PC-9 (cell line): ENCODE data around the gene DERL3. TPM values are rescaled to one million over a fixed set of nuclear protein-coding genes. Genes with fewer than 3 reads are reported as not detected.

ENCODE experiments used
- BruUV-seq: library from RNA; stranded (reverse); fragments of 400-500 nt; replicated peaks from 2 replicates; lab custom pipeline; 2021; lab: Mats Ljungman, UMichigan
- CTCF ChIA-PET: fragments of 300-600 bp; sonication (Branson Sonifier 250); formaldehyde crosslinking; loops from one replicate; lab custom pipeline; 2022; ENCODE audit warnings: antibody characterized with exemption; lab: Charles Lee
- POLR2A ChIA-PET: fragments of 300-600 bp; sonication (Branson Sonifier 250); formaldehyde crosslinking; loops from one replicate; lab custom pipeline; 2022; ENCODE audit warnings: antibody characterized with exemption; ENCODE audit not compliant: unreplicated experiment; lab: Charles Lee
- DNase-seq, 2 experiments: peaks; one replicate each; pipeline versions ENCODE4 v3.0.0 to v3.0.0-alpha.2; 2015 to 2022; ENCODE audit warnings: mixed read lengths in 1 of 2
- H2AFZ ChIP-seq: fragments of 200-600 bp; sonication (generic); 2 replicates; pipeline ENCODE4 v1.8.1; 2017; ENCODE audit warnings: antibody characterized with exemption
- H3F3A ChIP-seq: fragments of 200-600 bp; sonication (generic); 2 replicates; pipeline ENCODE4 v1.8.1; 2017; ENCODE audit warnings: antibody characterized with exemption, mild to moderate bottlenecking, low read depth; ENCODE audit not compliant: insufficient read depth
- H3K27ac ChIP-seq: fragments of 200-600 bp; sonication (generic); 2 replicates; pipeline ENCODE4 v1.6.1; 2016; ENCODE audit warnings: mixed run types
- H3K27me3 ChIP-seq: fragments of 200-600 bp; sonication (generic); 2 replicates; pipeline ENCODE4 v1.6.1; 2016; ENCODE audit warnings: low read depth, mixed run types; ENCODE audit not compliant: insufficient read depth
- H3K36me3 ChIP-seq: fragments of 200-600 bp; sonication (generic); 2 replicates; pipeline ENCODE4 v1.6.1; 2016; ENCODE audit warnings: low read depth, mixed run types
- H3K4me1 ChIP-seq: fragments of 200-600 bp; sonication (generic); replicated peaks from 2 replicates; pipeline ENCODE4 v1.6.1; 2016; ENCODE audit warnings: mixed run types; ENCODE audit not compliant: insufficient read depth
- H3K4me2 ChIP-seq: fragments of 200-600 bp; sonication (generic); 2 replicates; pipeline ENCODE4 v1.6.1; 2017; ENCODE audit warnings: mixed run types
- H3K4me3 ChIP-seq: fragments of 200-600 bp; sonication (generic); 2 replicates; pipeline ENCODE4 v1.6.1; 2016; ENCODE audit warnings: mixed run types
- H3K79me2 ChIP-seq: fragments of 200-600 bp; sonication (generic); 2 replicates; pipeline ENCODE4 v1.6.1; 2017; ENCODE audit warnings: low read depth, mixed run types
- H3K9me2 ChIP-seq: fragments of 200-600 bp; sonication (generic); 2 replicates; pipeline ENCODE4 v1.8.1; 2017; ENCODE audit warnings: mild to moderate bottlenecking; ENCODE audit not compliant: insufficient read depth
- H3K9me3 ChIP-seq: fragments of 200-600 bp; sonication (generic); 2 replicates; pipeline ENCODE4 v1.8.1; 2016; ENCODE audit warnings: low read depth; ENCODE audit not compliant: insufficient read depth
- H4K20me1 ChIP-seq: fragments of 200-600 bp; sonication (generic); 2 replicates; pipeline ENCODE4 v1.8.1; 2017; ENCODE audit not compliant: insufficient read depth
- EZH2 ChIP-seq: fragments of 200-600 bp; sonication (generic); IDR thresholded peaks from 2 replicates; pipeline ENCODE4 v1.8.0; 2017; ENCODE audit warnings: antibody characterized with exemption, low read depth
- intact Hi-C: fragments of 100-400 bp; cut with micrococcal nuclease; formaldehyde crosslinking; loops from one replicate; pipeline ENCODE4 v1.10.0; 2022; ENCODE audit not compliant: unreplicated experiment
- total RNA-seq: library from RNA; stranded (reverse); gene quantifications from 2 replicates; pipeline ENCODE4 v1.2.3, GENCODE V29; 2021
- TF ChIP-seq, protein P1 (sequence below): fragments of 200-600 bp; sonication (generic); conservative IDR thresholded peaks from 2 replicates; pipeline ENCODE4 v1.6.1; 2017; ENCODE audit warnings: mixed run types, antibody characterized with exemption, mild to moderate bottlenecking, moderate library complexity

DERL3 gene
- total RNA-seq, 1 experiment from 2014 or later = 0.41 TPM

GRCh38 chr22:23837911-23838680, 710 bp downstream of the DERL3 start:
- TF ChIP-seq, protein P1, sequence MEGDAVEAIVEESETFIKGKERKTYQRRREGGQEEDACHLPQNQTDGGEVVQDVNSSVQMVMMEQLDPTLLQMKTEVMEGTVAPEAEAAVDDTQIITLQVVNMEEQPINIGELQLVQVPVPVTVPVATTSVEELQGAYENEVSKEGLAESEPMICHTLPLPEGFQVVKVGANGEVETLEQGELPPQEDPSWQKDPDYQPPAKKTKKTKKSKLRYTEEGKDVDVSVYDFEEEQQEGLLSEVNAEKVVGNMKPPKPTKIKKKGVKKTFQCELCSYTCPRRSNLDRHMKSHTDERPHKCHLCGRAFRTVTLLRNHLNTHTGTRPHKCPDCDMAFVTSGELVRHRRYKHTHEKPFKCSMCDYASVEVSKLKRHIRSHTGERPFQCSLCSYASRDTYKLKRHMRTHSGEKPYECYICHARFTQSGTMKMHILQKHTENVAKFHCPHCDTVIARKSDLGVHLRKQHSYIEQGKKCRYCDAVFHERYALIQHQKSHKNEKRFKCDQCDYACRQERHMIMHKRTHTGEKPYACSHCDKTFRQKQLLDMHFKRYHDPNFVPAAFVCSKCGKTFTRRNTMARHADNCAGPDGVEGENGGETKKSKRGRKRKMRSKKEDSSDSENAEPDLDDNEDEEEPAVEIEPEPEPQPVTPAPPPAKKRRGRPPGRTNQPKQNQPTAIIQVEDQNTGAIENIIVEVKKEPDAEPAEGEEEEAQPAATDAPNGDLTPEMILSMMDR = no peak
- no peak for TF ChIP-seq EZH2
- Histone ChIP-seq H3K9me2 (no peaks in the 10 kb centered on the region), H4K20me1 (no peaks in the 10 kb centered on the region; the same call in none of the 2 replicates), H2AFZ (no peak overlapping the region), H3K4me3 (no peak overlapping the region), H3F3A (no peaks in the 10 kb centered on the region; the same call in 1 of the 2 replicates), H3K79me2 (no peaks in the 10 kb centered on the region), H3K27ac (no peak overlapping the region), H3K36me3 (no peaks in the 10 kb centered on the region), H3K4me1 (no peaks in the 10 kb centered on the region), H3K4me2 (no peak overlapping the region), H3K9me3 (no peaks in the 10 kb centered on the region), H3K27me3 (no peaks in the 10 kb centered on the region)
- POLR2A ChIA-PET = no interaction called here
- no peak for DNase-seq
- CTCF ChIA-PET = no interaction called here
- intact Hi-C loops = no loop called here
- BruUV-seq = no TSS peak

GRCh38 chr22:23837496-23837859, 1.3 kb downstream of the DERL3 start:
- CTCF ChIA-PET = no interaction called here
- no TSS peak for BruUV-seq

GRCh38 chr22:23836692-23837495, 1.9 kb downstream of the DERL3 start:
- intact Hi-C loops = no loop called here
- Histone ChIP-seq H2AFZ (no peak overlapping the region), H3K4me2 (no peak overlapping the region), H4K20me1 (peaks cover 6% of the 10 kb centered on the region), H3K4me1 (no peaks in the 10 kb centered on the region), H3K36me3 (no peaks in the 10 kb centered on the region), H3K27me3 (no peaks in the 10 kb centered on the region), H3F3A (no peaks in the 10 kb centered on the region; the same call in 1 of the 2 replicates), H3K4me3 (no peak overlapping the region), H3K9me2 (no peaks in the 10 kb centered on the region), H3K79me2 (no peaks in the 10 kb centered on the region), H3K27ac (no peak overlapping the region), H3K9me3 (no peaks in the 10 kb centered on the region)
- no peak for TF ChIP-seq EZH2
- TF ChIP-seq, protein P1 = no peak
- DNase-seq = no peak
- ChIA-PET CTCF (no interaction called here), POLR2A (interaction anchor here (0.7 kb wide), 1 partner anchor 21 kb away, joined by 6 read pairs; the partner anchor contains the start of gene SLC2A11)
- BruUV-seq = no TSS peak

More at GRCh38 chr22:23837496-23837859, 1.3 kb downstream of the DERL3 start:
- no peaks in the 10 kb centered on the region; the same call in 1 of the 2 replicates for H3F3A ChIP-seq
- H3K4me3 ChIP-seq = no peak overlapping the region
- no peaks in the 10 kb centered on the region for H3K27me3 ChIP-seq
- peaks cover under 1% of the 10 kb centered on the region for H4K20me1 ChIP-seq
- no peaks in the 10 kb centered on the region for H3K9me2 ChIP-seq
- TF ChIP-seq, protein P1 = no peak
- no peak for TF ChIP-seq EZH2
- no peak overlapping the region for H2AFZ ChIP-seq
- H3K4me2 ChIP-seq = no peak overlapping the region
- intact Hi-C loops = no loop called here
- H3K27ac ChIP-seq = no peak overlapping the region
- no peak for DNase-seq
- no peaks in the 10 kb centered on the region for H3K9me3 ChIP-seq
- POLR2A ChIA-PET = no interaction called here
- H3K4me1 ChIP-seq = no peaks in the 10 kb centered on the region
- H3K36me3 ChIP-seq = no peaks in the 10 kb centered on the region
- H3K79me2 ChIP-seq = no peaks in the 10 kb centered on the region
